Stomach (tissue), 9 donors: Measurements from ENCODE around the gene ABTB2. TPM values are rescaled to one million over a fixed set of nuclear protein-coding genes. Genes with fewer than 3 reads are reported as not detected.
"Not testable (repeated sequence)": the region's sequence is repeated elsewhere in the genome, so short reads cannot be mapped to it uniquely, and the experiment has no call there.

Source experiments
- DNase-seq, 2 donors: peaks; one replicate each; pipeline versions ENCODE4 v3.0.0 to v3.0.0-alpha.2; 2013 to 2019
- H3K27ac ChIP-seq, 5 donors: fragments of 200-600 bp in 4 of 5; sonication (generic) in 4 of 5; one replicate each; pipeline ENCODE4 v1.5.1; 2013 to 2019; ENCODE audit warnings: mild to moderate bottlenecking in 1 of 5, moderate library complexity in 1 of 5
- H3K27me3 ChIP-seq, 3 donors: fragments of 200-600 bp; sonication (generic); one replicate each; pipeline ENCODE4 v1.5.1; 2017 to 2019; ENCODE audit warnings: mixed run types in 1 of 3
- H3K36me3 ChIP-seq, 4 donors: fragments of 200-600 bp; sonication (generic); 1 replicate in 3 of 4; 2 replicates in 1 of 4; pipeline ENCODE4 v1.5.1; 2016 to 2019
- H3K4me1 ChIP-seq, 4 donors: fragments of 200-600 bp; sonication (generic); one replicate each; pipeline ENCODE4 v1.5.1; 2016 to 2019
- H3K4me3 ChIP-seq, 4 donors: fragments of 200-600 bp; sonication (generic) in 3 of 4; one replicate each; pipeline ENCODE4 v1.5.1; 2016 to 2019; ENCODE audit warnings: mild to moderate bottlenecking in 1 of 4
- H3K9me3 ChIP-seq, 4 donors: fragments of 200-600 bp; sonication (generic); one replicate each; pipeline ENCODE4 v1.5.1; 2016 to 2019
- EP300 ChIP-seq: sonication (generic); formaldehyde crosslinking; IDR thresholded peaks from one replicate; pipeline ENCODE4 v1.6.1; 2017; ENCODE audit warnings: antibody characterized with exemption
- POLR2A ChIP-seq, 4 donors: fragments of 450-650 bp; IDR thresholded peaks; one replicate each; pipeline ENCODE4 v1.6.1; 2016; ENCODE audit warnings: antibody characterized with exemption in 4 of 4, control low read depth in 2 of 4, mild to moderate bottlenecking in 1 of 4, moderate library complexity in 1 of 4
- POLR2AphosphoS5 ChIP-seq, 3 donors: sonication (generic); formaldehyde crosslinking; IDR thresholded peaks; one replicate each; pipeline ENCODE4 v1.6.1; 2016; ENCODE audit warnings: antibody characterized with exemption in 3 of 3
- WGBS, 5 donors: extraction: QIAGEN DNeasy Blood & Tissue Kit in 3 of 5; methylation state at CpG; one replicate each; pipeline versions ENCODE4 v1.1.5 to v1.1.7; 2013 to 2018; 5-methylcytosine and 5-hydroxymethylcytosine counted together
- intact Hi-C: fragments of 100-400 bp; cut with DNase I; formaldehyde crosslinking; loops from one replicate; pipeline ENCODE4 v1.15.1; 2023; ENCODE audit warnings: low total_unique reads
- polyA plus RNA-seq, 3 donors: library from polyadenylated mRNA; stranded (reverse); fragments of 200-250 nt; gene quantifications; one replicate each; pipeline ENCODE4 v1.2.3, GENCODE V29; 2013
- total RNA-seq, 5 donors: library from RNA; depleted of rRNA; stranded (reverse); fragments of >200 nt; gene quantifications; one replicate each; pipeline versions ENCODE4 v1.1.0 to v1.2.3, GENCODE V29; 2014 to 2016
- TF ChIP-seq, protein P1 (sequence below), 7 experiments: fragments of 450-650 bp in 4 of 7; fragments of 200-600 bp in 3 of 7; sonication (generic) in 3 of 7; IDR thresholded peaks; one replicate each; pipeline ENCODE4 v1.5.1; 2016 to 2019; ENCODE audit warnings: antibody characterized with exemption in 7 of 7, control low read depth in 2 of 7, mild to moderate bottlenecking in 1 of 7
- donor health status: healthy with polysubstance abuse.
- donor health status: Bipolar disorder and iron deficiency.
- donor health status: healthy.

Gene ABTB2
- total and polyA plus RNA-seq, 8 donors: 0.58 to 12.7 (median 2.2) TPM

DNA sequence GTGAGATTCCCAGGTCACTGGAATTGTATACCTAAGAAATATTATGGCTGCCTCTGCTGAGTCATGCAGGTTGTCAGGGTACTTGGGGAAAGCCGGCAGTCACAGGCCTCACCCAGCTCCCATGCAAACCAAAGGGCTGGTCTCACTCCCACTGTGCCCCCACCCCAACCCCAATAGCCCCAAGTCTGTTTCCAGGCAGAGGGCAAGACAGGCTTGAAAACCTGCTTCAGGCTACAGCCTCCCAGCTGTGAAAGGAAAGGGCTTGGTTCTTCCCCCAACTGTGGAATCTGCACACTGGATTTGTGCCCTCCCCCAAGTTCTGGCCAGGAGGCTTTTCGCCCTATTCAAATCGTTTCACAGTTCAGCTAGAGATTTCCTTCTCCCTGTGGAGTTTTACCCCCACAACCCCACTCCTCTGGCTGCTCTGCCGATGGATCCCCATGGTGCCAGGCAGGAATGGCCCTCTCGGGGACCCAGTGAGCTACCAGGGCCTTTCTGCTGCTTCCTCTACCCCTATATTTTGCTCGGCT is 37.0 kb upstream of the ABTB2 start:
- TF ChIP-seq POLR2AphosphoS5 (IDR thresholded peaks at IDR 0.05) (no peak), POLR2A (IDR thresholded peaks at IDR 0.05) (no peak), EP300 (no peak)
- TF ChIP-seq, protein P1, sequence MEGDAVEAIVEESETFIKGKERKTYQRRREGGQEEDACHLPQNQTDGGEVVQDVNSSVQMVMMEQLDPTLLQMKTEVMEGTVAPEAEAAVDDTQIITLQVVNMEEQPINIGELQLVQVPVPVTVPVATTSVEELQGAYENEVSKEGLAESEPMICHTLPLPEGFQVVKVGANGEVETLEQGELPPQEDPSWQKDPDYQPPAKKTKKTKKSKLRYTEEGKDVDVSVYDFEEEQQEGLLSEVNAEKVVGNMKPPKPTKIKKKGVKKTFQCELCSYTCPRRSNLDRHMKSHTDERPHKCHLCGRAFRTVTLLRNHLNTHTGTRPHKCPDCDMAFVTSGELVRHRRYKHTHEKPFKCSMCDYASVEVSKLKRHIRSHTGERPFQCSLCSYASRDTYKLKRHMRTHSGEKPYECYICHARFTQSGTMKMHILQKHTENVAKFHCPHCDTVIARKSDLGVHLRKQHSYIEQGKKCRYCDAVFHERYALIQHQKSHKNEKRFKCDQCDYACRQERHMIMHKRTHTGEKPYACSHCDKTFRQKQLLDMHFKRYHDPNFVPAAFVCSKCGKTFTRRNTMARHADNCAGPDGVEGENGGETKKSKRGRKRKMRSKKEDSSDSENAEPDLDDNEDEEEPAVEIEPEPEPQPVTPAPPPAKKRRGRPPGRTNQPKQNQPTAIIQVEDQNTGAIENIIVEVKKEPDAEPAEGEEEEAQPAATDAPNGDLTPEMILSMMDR (IDR thresholded peaks at IDR 0.05): no peak
- Histone ChIP-seq H3K4me3 (no peak overlapping the region), H3K27me3 (no peaks in the 10 kb centered on the region), H3K9me3 (peaks cover 0 to 16% (median 7%) of the 10 kb centered on the region in 4 donors), H3K4me1 (no peaks in the 10 kb centered on the region), H3K36me3 (no peaks in the 10 kb centered on the region), H3K27ac (no peak overlapping the region)
- 76 to 88% (median 82%) methylated on average over 6 of the region's 6 CpGs for WGBS, 5 donors
- no peak for DNase-seq
- intact Hi-C loops: no loop called here

DNA sequence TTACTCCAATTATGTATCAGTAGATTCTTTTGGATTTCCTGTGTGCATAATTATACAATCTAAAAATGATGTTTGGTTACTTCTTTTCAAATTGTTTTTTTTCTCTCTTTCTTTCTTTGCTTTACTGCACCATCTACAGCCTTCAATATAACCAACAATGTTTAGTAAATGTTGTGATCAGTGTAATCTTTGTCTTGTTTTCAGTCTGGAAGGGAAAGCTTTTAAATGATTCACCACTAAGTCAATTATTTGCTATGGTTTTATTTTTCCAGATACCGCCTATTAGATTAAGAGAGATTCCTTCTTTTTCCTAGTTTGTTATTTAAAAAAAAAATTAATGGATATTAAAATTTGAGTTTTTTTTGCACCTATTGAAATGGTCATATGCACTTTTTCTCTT is 29.8 kb upstream of the ABTB2 start:
- no peak overlapping the region for H3K4me3 ChIP-seq
- H3K9me3 ChIP-seq: peaks cover 0 to under 1% (median under 1%) of the 10 kb centered on the region in 4 donors
- no peak for TF ChIP-seq EP300
- TF ChIP-seq POLR2AphosphoS5 (IDR thresholded peaks at IDR 0.05): no peak
- TF ChIP-seq, protein P1 (IDR thresholded peaks at IDR 0.05): no peak
- no peak for TF ChIP-seq POLR2A (IDR thresholded peaks at IDR 0.05)
- H3K4me1 ChIP-seq: no peaks in the 10 kb centered on the region
- no peaks in the 10 kb centered on the region for H3K36me3 ChIP-seq
- no peak overlapping the region for H3K27ac ChIP-seq
- 55 to 71% (median 63%) methylated on average over 1 of the region's 1 CpG for WGBS, 5 donors
- no peaks in the 10 kb centered on the region for H3K27me3 ChIP-seq
- intact Hi-C loops: no loop called here
- DNase-seq: no peak

DNA sequence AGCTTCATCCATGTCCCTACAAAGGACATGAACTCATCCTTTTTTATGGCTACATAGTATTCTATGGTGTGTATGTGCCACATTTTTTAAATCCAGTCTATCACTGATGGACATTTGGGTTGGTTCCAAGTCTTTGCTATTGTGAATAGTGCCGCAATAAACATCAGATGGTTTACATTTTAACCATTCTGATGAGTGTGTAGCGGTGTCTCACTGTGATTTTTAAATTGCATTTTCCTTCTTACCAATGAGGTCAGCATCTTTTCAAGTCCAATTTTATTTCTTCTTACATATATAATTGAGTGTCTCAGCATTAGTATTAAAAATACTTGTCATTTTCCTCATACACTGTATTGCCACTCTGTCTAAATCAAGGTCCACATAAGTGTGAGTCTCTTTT is 28.5 kb upstream of the ABTB2 start:
- H3K4me3 ChIP-seq, H3K27ac ChIP-seq, H3K27me3 ChIP-seq, intact Hi-C loops, H3K36me3 ChIP-seq, H3K9me3 ChIP-seq, DNase-seq, H3K4me1 ChIP-seq: not testable (repeated sequence)
- WGBS, 5 donors: 72 to 91% (median 86%) methylated on average over 2 of the region's 2 CpGs

DNA sequence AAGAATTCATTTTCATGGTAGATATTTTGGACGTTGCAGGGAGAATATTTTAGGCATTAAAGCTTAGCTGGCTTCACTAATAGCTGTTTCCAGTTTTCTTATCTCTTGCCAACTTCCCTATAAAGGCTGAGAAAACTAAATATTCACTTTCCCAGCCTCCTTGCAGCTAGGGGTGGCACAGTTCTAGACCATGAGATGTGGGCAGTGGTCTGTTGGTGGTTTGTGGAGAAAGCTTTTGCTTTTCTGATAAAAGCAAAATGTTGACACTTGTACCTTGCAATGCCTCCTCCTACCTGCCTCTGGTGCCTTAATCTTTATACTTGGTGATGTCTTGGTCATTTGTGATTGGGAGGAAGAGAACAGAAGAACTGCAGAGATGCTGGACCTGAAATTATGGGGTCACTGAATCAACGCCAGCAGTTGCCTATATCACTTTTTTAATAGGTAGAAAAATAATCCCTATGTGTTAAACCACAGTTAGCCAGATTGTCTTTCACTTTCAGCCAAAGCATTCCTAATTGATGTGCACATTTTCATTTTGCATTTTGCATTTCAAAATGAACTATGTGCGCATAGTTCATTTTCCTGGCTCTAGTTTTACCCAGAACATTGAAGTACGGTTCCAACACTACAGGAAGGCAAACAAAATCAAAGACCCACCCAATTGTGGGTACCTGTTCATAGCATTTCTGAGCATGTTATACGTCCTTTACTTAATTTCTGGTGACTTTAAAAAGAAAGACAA is 24.9 kb upstream of the ABTB2 start:
- DNase-seq: no peak
- Histone ChIP-seq H3K4me1 (no peaks in the 10 kb centered on the region), H3K9me3 (peaks cover 0 to 10% (median 8%) of the 10 kb centered on the region in 4 donors), H3K27ac (no peak overlapping the region), H3K4me3 (no peak overlapping the region), H3K36me3 (no peaks in the 10 kb centered on the region), H3K27me3 (no peaks in the 10 kb centered on the region)
- intact Hi-C loops: no loop called here
- WGBS, 5 donors: 45 to 71% (median 66%) methylated on average over 5 of the region's 5 CpGs
- TF ChIP-seq, protein P1 (IDR thresholded peaks at IDR 0.05): no peak
- TF ChIP-seq EP300: no peak
- no peak for TF ChIP-seq POLR2AphosphoS5 (IDR thresholded peaks at IDR 0.05)
- no peak for TF ChIP-seq POLR2A (IDR thresholded peaks at IDR 0.05)

DNA sequence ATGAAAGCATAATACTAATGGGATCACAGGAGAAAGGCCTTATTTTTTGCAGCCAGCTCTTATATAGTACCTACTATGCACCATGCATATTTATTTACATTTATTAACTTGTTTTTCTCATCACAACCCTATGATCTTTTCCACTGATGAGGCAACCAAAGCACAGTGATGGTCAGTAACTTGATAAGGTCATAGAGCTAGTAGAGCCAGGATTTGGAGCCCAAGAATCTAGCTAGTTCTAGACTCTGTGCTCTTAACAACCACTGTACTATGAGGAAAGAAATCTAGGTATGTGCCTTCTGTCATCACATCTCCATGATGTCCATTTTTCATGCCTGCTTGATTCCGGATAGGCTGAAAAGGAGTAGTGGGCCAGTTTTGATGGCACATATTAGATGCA is 24.0 kb upstream of the ABTB2 start:
- no peak for TF ChIP-seq EP300
- TF ChIP-seq POLR2AphosphoS5 (IDR thresholded peaks at IDR 0.05): no peak
- TF ChIP-seq, protein P1 (IDR thresholded peaks at IDR 0.05): no peak
- TF ChIP-seq POLR2A (IDR thresholded peaks at IDR 0.05): no peak
- 92 to 95% (median 94%) methylated on average over 1 of the region's 1 CpG for WGBS, 5 donors
- no peaks in the 10 kb centered on the region for H3K36me3 ChIP-seq
- peaks cover 6 to 19% (median 15%) of the 10 kb centered on the region in 4 donors for H3K9me3 ChIP-seq
- intact Hi-C loops: no loop called here
- no peak overlapping the region for H3K4me3 ChIP-seq
- H3K27me3 ChIP-seq: no peaks in the 10 kb centered on the region
- no peak for DNase-seq
- H3K27ac ChIP-seq: no peak overlapping the region
- H3K4me1 ChIP-seq: no peaks in the 10 kb centered on the region
